ENCODE results near the gene ZNF367. TPM values are rescaled to one million over a fixed set of nuclear protein-coding genes. Genes with fewer than 3 reads are reported as not detected.

ZNF367 gene
- total and polyA plus RNA-seq, 7 donors = 0.28 to 3.5 (median 1.4) TPM

DNA sequence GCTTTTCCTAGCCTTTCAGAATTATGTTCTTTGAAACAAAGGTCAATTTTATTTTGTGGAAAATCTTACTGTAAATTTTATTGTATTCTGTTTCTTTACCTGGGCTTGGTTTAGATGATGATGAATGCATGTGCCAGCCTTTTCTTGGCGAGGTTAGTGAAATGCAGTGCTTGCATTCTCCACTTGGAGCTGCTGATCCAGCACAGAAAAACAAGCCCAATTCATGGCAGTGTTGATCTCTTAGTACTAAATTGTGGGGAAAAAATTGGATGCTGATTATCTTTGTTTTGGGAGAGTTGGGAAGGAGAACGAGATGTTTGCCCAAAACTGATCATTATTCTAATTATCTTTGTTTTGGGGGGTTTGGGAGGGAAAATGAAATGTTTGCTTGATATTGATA, 35.5 kb upstream of the ZNF367 start:
- H3K27ac ChIP-seq = no peak overlapping the region
- no peak for DNase-seq

DNA sequence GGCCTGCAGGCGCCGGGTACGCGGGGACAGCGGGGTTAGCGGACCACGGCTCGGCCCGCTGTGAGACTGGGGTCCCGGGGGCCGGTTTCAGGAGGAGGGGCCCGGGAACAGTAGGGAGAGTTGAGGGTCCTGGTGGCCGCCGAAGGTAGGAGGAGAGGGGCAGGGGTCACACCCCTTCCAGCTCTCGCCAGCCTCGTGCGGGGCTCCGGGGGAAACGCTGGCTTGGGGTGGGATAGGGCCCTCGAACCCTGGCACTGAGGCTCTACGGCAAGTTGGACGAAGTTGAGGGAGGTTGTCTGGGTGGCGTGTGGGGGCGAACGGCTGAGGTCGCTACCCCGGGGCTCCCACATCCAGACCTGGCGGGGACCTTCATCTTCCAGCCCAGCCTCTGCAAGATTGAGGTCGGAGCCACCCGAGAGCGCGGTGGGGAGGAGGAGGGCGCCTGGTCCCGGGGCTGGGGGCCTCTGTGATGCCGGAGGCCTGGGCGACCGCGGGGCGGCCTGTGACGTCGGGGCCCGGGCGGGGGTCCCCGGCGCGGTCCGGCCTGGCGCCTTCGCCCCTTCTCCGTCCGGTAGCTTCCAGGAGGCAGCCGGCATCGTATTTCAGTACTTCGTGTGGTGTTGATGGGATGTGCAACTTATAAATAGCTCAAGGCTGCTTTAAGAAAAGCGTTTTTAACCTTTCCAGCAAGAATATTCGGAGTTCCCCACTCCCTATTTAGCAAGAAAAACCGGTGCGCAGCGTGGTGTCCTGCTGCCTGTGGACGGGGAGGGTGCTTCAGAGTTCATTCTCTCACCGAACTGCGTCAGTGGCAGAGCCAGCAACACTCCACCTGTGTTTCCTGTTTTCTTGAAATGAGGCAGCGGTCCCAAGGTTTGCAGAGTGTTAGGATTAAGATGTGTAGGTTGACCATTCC, 32.7 kb upstream of the ZNF367 start:
- 1 to 2% methylated on average over 63 of the region's 63 CpGs for WGBS, 2 donors
- H3K27ac ChIP-seq = peak overlapping the region; percentile 86 to 92 (median 92)
- peak; percentile 74 for DNase-seq
- no peaks in the 10 kb centered on the region for H3K9me3 ChIP-seq
- peaks cover 0 to 20% (median 8%) of the 10 kb centered on the region in 4 donors for H3K4me1 ChIP-seq
- TF ChIP-seq POLR2AphosphoS5 (IDR thresholded peaks at IDR 0.05) = peak in 2 of 4 donors; percentile 16 to 40
- no peak for TF ChIP-seq EP300 (IDR thresholded peaks at IDR 0.05)
- TF ChIP-seq, protein P1, sequence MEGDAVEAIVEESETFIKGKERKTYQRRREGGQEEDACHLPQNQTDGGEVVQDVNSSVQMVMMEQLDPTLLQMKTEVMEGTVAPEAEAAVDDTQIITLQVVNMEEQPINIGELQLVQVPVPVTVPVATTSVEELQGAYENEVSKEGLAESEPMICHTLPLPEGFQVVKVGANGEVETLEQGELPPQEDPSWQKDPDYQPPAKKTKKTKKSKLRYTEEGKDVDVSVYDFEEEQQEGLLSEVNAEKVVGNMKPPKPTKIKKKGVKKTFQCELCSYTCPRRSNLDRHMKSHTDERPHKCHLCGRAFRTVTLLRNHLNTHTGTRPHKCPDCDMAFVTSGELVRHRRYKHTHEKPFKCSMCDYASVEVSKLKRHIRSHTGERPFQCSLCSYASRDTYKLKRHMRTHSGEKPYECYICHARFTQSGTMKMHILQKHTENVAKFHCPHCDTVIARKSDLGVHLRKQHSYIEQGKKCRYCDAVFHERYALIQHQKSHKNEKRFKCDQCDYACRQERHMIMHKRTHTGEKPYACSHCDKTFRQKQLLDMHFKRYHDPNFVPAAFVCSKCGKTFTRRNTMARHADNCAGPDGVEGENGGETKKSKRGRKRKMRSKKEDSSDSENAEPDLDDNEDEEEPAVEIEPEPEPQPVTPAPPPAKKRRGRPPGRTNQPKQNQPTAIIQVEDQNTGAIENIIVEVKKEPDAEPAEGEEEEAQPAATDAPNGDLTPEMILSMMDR (IDR thresholded peaks at IDR 0.05) = no peak
- no peak for TF ChIP-seq POLR2A (IDR thresholded peaks at IDR 0.05)
- peak overlapping the region; percentile 72 to 79 (median 76) for H3K4me3 ChIP-seq
- no peaks in the 10 kb centered on the region for H3K27me3 ChIP-seq
- no peaks in the 10 kb centered on the region for H3K36me3 ChIP-seq
- intact Hi-C loops (cut with DNase I) = loop anchor here (1.0 to 5.0 kb wide), 4 partner anchors 33 to 201 kb away; partner anchors contain the start of genes SLC35D2 and ZNF367

More for the DNA sequence above, 35.5 kb upstream of the ZNF367 start:
- Histone ChIP-seq H3K27me3 (no peaks in the 10 kb centered on the region), H3K4me1 (peaks cover 0 to 20% (median 8%) of the 10 kb centered on the region in 4 donors), H3K9me3 (no peaks in the 10 kb centered on the region), H3K36me3 (peaks cover 0 to 3% (median 0%) of the 10 kb centered on the region in 4 donors), H3K4me3 (no peak overlapping the region)
- WGBS, 2 donors = 45 to 65% methylated on average over 2 of the region's 2 CpGs
- intact Hi-C loops (cut with DNase I) = loop anchor here (5.0 kb wide), 2 partner anchors 114 to 199 kb away; no protein-coding TSS in a partner anchor
- TF ChIP-seq POLR2A (IDR thresholded peaks at IDR 0.05) = no peak
- TF ChIP-seq, protein P1 (IDR thresholded peaks at IDR 0.05) = peak; percentile 13 to 46 (median 38)

DNA sequence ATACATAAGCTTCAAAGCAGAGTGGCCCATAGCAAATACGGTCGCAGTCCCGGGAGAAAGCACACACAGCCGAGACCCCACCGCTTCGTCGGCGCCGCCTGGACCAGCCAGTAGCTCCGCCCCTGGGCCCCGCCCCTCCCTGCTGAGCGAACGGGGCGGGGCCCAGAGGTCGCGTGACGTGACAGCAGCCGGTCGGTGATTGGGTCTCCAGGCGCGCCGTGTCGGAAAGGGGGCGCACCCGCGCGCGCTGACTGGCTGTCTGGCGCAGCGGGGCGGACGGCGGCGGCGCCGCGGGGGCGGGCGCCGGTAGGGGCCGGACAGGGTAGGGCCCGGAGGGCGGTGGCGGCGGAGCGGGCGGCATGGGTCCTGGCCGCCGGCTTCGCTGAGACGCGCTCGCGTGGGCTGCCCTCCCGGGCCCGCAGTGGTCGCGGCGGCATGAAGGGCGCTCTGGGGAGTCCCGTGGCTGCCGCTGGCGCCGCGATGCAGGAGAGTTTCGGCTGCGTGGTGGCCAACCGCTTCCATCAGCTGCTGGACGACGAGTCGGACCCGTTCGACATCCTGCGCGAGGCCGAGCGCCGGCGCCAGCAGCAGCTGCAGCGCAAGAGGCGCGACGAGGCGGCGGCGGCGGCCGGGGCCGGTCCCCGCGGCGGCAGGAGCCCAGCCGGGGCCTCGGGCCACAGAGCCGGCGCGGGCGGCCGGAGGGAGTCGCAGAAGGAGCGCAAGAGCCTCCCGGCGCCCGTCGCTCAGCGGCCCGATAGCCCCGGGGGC, 31.9 kb upstream of the ZNF367 start, which contains the start of gene HABP4:
Gene HABP4, plus strand, starts transcription at position 325 of the 768 bp plus-strand sequence. Its CDS starts 111 bp downstream, at position 436.
- intact Hi-C loops (cut with DNase I) = loop anchor here (1.0 to 5.0 kb wide), 5 partner anchors 32 to 202 kb away; partner anchors contain the start of genes CDC14B, SLC35D2 and ZNF367
- Histone ChIP-seq H3K36me3 (no peaks in the 10 kb centered on the region), H3K27me3 (no peaks in the 10 kb centered on the region), H3K4me1 (peaks cover 0 to 20% (median 8%) of the 10 kb centered on the region in 4 donors), H3K4me3 (peak within 1 kb of the TSS; percentile 72 to 79 (median 76)), H3K9me3 (no peaks in the 10 kb centered on the region), H3K27ac (peak within 1 kb of the TSS; percentile 86 to 92 (median 92))
- DNase-seq = peak; percentile 98
- WGBS, 2 donors = 0% methylated on average over 108 of the region's 108 CpGs
- peak; percentile 48 to 87 (median 76) for TF ChIP-seq POLR2AphosphoS5 (IDR thresholded peaks at IDR 0.05)
- TF ChIP-seq, protein P1 (IDR thresholded peaks at IDR 0.05) = no peak
- no peak for TF ChIP-seq POLR2A (IDR thresholded peaks at IDR 0.05)

DNA sequence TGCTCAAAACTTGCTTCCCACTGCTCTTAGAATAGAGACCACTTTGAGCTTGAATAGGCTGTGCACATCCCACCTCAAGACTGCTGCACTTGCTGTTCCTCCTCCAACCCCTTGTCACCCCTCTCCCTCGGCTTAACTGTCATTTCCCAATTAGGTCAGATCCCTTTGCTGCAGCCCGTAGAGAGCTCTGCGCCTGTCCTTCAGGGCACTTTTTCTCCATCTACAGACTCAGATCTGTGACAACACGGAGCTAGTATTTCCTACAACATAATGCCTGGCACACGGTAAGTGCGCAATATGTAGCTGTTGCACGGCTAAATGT, 31.3 kb upstream of the ZNF367 start:
- DNase-seq = no peak
- H3K4me3 ChIP-seq = peak overlapping the region; percentile 22 to 79 (median 74)
- peak overlapping the region; percentile 86 to 92 (median 92) for H3K27ac ChIP-seq
- no peaks in the 10 kb centered on the region for H3K36me3 ChIP-seq
- H3K9me3 ChIP-seq = no peaks in the 10 kb centered on the region
- no peaks in the 10 kb centered on the region for H3K27me3 ChIP-seq
- TF ChIP-seq POLR2A (IDR thresholded peaks at IDR 0.05) (no peak), EP300 (IDR thresholded peaks at IDR 0.05) (no peak), POLR2AphosphoS5 (IDR thresholded peaks at IDR 0.05) (peak in 1 of 4 donors; percentile 12)
- TF ChIP-seq, protein P1 (IDR thresholded peaks at IDR 0.05) = no peak
- intact Hi-C loops (cut with DNase I) = loop anchor here (5.0 kb wide), 1 partner anchor 168 kb away; the partner anchor contains the start of gene CDC14B
- 0 to 1% methylated on average over 7 of the region's 7 CpGs for WGBS, 2 donors
- peaks cover 0 to 20% (median 8%) of the 10 kb centered on the region in 4 donors for H3K4me1 ChIP-seq

Measured in sigmoid colon (tissue), 7 donors.